ENCODE measurements around the gene FRMD6. TPM values are rescaled to one million over a fixed set of nuclear protein-coding genes. Genes with fewer than 3 reads are reported as not detected.

Gene FRMD6
- total RNA-seq, 4 donors from 2014 or later = 35.7 to 44.9 (median 37.5) TPM

DNA sequence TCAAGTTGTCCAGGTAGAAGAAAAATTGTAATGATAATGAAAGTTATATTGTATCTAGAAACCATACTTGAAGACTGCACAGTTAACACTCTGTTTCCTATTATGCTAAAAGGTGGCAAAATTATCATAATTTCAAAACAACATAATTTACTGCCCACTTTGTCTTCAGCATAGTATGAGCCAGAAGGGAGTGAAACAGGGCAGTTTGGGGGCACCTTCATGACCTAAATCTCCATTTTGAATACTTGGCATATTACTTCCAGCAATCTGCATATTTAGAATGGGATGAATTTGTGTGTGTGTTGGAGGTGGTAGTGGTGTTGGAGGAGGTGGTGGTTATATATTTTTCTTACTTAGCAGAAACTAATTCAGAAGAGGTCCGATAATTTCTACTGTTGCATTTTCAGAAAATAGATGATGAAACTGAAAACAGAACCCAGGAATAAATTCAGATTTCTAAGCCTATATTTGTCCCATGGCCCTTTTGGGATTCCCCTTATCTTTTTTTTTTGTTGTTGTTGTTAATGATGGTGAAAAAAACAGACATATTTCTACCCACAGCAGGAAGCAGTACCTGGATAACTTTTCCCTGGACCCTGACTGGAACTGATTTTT lies 26.6 kb upstream of the FRMD6 start:
- intact Hi-C loops (cut with DNase I) = no loop called here
- WGBS = 100% methylated on average over 1 of the region's 1 CpG
- no peaks in the 10 kb centered on the region for H3K9me3 ChIP-seq
- H3K27me3 ChIP-seq = no peaks in the 10 kb centered on the region
- no peaks in the 10 kb centered on the region for H3K36me3 ChIP-seq
- DNase-seq (ENCODE audit: extremely low spot score) = no peak
- no peak overlapping the region for H3K27ac ChIP-seq (replicated peaks in 1 of 4)
- H3K4me3 ChIP-seq = no peak overlapping the region
- TF ChIP-seq EP300 (IDR thresholded peaks at IDR 0.05) (no peak), POLR2A (IDR thresholded peaks at IDR 0.05; ENCODE audit: low read depth) (no peak), POLR2AphosphoS5 (IDR thresholded peaks at IDR 0.05) (no peak)
- TF ChIP-seq, protein P1, sequence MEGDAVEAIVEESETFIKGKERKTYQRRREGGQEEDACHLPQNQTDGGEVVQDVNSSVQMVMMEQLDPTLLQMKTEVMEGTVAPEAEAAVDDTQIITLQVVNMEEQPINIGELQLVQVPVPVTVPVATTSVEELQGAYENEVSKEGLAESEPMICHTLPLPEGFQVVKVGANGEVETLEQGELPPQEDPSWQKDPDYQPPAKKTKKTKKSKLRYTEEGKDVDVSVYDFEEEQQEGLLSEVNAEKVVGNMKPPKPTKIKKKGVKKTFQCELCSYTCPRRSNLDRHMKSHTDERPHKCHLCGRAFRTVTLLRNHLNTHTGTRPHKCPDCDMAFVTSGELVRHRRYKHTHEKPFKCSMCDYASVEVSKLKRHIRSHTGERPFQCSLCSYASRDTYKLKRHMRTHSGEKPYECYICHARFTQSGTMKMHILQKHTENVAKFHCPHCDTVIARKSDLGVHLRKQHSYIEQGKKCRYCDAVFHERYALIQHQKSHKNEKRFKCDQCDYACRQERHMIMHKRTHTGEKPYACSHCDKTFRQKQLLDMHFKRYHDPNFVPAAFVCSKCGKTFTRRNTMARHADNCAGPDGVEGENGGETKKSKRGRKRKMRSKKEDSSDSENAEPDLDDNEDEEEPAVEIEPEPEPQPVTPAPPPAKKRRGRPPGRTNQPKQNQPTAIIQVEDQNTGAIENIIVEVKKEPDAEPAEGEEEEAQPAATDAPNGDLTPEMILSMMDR (IDR thresholded peaks at IDR 0.05) = no peak
- H3K4me1 ChIP-seq = peaks cover 0 to 11% (median 6%) of the 10 kb centered on the region in 4 donors

DNA sequence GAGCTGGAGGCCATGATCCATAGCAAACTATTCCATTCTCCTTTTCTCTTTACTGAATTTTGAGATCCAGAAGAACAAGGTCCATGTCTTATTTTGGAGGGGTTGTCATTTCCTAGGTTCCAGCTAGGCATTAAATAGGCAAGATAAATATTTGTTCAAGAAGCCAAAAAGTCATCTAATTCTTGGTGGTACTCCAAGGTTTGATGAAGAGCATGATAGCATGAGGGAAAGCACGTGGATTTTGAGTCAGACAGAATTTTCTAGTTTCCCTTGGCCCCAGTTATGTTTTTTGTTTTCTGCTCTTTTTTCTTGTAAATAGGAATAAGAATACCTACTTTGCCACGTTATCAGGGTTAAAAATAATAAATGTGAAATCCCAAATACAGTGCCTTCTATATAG lies 25.5 kb upstream of the FRMD6 start:
- no peak for DNase-seq (ENCODE audit: extremely low spot score)
- Histone ChIP-seq H3K4me3 (no peak overlapping the region), H3K4me1 (peaks cover 0 to 11% (median 6%) of the 10 kb centered on the region in 4 donors), H3K27me3 (no peaks in the 10 kb centered on the region), H3K27ac (replicated peaks in 1 of 4) (no peak overlapping the region), H3K9me3 (no peaks in the 10 kb centered on the region), H3K36me3 (no peaks in the 10 kb centered on the region)
- intact Hi-C loops (cut with DNase I) = no loop called here
- 73% methylated on average over 2 of the region's 2 CpGs for WGBS
- TF ChIP-seq POLR2AphosphoS5 (IDR thresholded peaks at IDR 0.05) (no peak), EP300 (IDR thresholded peaks at IDR 0.05) (no peak), POLR2A (IDR thresholded peaks at IDR 0.05; ENCODE audit: low read depth) (no peak)
- TF ChIP-seq, protein P1 (IDR thresholded peaks at IDR 0.05) = no peak

DNA sequence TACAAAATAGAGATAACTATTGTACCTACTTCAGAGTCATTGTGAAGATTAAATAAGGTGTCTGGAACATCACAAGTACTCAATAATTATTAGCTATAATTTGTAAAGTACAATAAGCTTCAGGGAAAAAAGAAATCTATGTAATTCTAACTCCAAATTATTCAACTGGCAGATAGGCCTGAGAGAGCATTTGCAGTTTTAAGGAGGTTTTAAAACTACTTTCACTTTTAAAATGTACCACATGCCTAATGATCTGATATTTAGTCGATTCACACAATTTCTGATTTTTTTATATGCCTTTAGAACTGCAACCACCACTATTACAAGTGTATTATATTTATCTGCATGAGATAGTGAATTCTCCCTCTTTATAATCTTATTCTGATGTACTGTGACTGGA lies 24.9 kb upstream of the FRMD6 start:
- no peaks in the 10 kb centered on the region for H3K36me3 ChIP-seq
- no peak overlapping the region for H3K27ac ChIP-seq (replicated peaks in 1 of 4)
- DNase-seq (ENCODE audit: extremely low spot score) = no peak
- no peaks in the 10 kb centered on the region for H3K9me3 ChIP-seq
- TF ChIP-seq POLR2A (IDR thresholded peaks at IDR 0.05; ENCODE audit: low read depth) (no peak), EP300 (IDR thresholded peaks at IDR 0.05) (no peak), POLR2AphosphoS5 (IDR thresholded peaks at IDR 0.05) (no peak)
- peaks cover 0 to 11% (median 6%) of the 10 kb centered on the region in 4 donors for H3K4me1 ChIP-seq
- no peaks in the 10 kb centered on the region for H3K27me3 ChIP-seq
- peak overlapping the region in 3 of 4 donors; percentile 3 to 18 (median 18) for H3K4me3 ChIP-seq
- WGBS = 55% methylated on average over 1 of the region's 1 CpG
- intact Hi-C loops (cut with DNase I) = no loop called here

DNA sequence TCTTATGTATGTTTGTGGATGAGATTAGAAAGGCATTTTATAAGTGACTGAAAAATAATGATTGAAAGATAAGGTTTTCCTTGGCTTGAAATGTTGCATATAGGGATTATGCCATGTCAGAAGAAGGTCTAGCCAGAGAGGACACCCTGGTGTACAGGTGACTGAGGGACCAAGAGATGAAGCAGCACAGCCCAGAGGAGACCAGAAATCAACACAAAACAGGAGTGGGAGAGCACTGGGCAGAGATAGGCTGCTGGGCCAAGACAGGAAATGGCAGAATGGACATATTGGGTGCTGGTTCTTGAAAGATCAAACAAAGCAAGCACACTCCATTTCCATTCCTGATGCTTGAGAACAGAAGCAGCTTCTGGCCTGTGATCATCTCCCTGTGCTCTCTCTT lies 24.4 kb upstream of the FRMD6 start:
- Histone ChIP-seq H3K4me3 (peak overlapping the region in 1 of 4 donors; percentile 18), H3K4me1 (peaks cover 0 to 11% (median 6%) of the 10 kb centered on the region in 4 donors), H3K27ac (replicated peaks in 1 of 4) (no peak overlapping the region), H3K27me3 (no peaks in the 10 kb centered on the region), H3K9me3 (no peaks in the 10 kb centered on the region), H3K36me3 (no peaks in the 10 kb centered on the region)
- no peak for DNase-seq (ENCODE audit: extremely low spot score)
- intact Hi-C loops (cut with DNase I) = no loop called here
- TF ChIP-seq, protein P1 (IDR thresholded peaks at IDR 0.05) = no peak
- no peak for TF ChIP-seq EP300 (IDR thresholded peaks at IDR 0.05)
- no peak for TF ChIP-seq POLR2A (IDR thresholded peaks at IDR 0.05; ENCODE audit: low read depth)
- no peak for TF ChIP-seq POLR2AphosphoS5 (IDR thresholded peaks at IDR 0.05)

DNA sequence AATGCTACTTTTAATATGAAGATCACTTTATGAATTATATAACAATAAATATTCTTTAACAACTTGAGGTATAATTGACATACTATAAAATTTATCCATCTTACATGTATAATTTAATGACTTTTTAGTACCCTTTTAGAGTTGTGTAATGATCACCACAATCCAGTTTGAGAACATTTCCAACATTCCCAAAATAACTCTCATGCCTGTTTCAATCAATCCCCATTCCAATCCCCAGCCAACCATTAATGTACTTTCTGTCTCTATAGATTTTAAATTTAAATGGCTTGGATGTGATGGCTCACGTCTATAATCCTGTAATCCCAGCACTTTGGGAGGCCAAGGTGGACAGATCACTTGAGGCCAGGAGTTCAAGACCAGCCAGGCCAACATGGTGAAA lies 23.5 kb upstream of the FRMD6 start:
- 90% methylated on average over 1 of the region's 1 CpG for WGBS
- peaks cover 0 to 11% (median 6%) of the 10 kb centered on the region in 4 donors for H3K4me1 ChIP-seq
- intact Hi-C loops (cut with DNase I) = no loop called here

More for the DNA sequence above, 23.5 kb upstream of the FRMD6 start:
- Histone ChIP-seq H3K4me3 (no peak overlapping the region), H3K9me3 (no peaks in the 10 kb centered on the region), H3K27ac (replicated peaks in 1 of 4) (no peak overlapping the region), H3K36me3 (no peaks in the 10 kb centered on the region), H3K27me3 (no peaks in the 10 kb centered on the region)
- TF ChIP-seq, protein P1 (IDR thresholded peaks at IDR 0.05) = no peak
- no peak for TF ChIP-seq EP300 (IDR thresholded peaks at IDR 0.05)
- no peak for TF ChIP-seq POLR2AphosphoS5 (IDR thresholded peaks at IDR 0.05)
- TF ChIP-seq POLR2A (IDR thresholded peaks at IDR 0.05; ENCODE audit: low read depth) = no peak
- DNase-seq (ENCODE audit: extremely low spot score) = no peak

Data from esophagus muscularis mucosa (tissue), 4 donors.